Right lobe of liver (tissue), 4 donors: ENCODE measurements around the gene TJP1.

ENCODE experiments used
- POLR2A ChIP-seq: fragments of 450-650 bp; IDR thresholded peaks from one replicate; pipeline ENCODE4 v1.6.1; 2017; ENCODE audit warnings: antibody characterized with exemption, mild to moderate bottlenecking
- TF ChIP-seq, protein P1 (sequence below), 4 donors: fragments of 200-600 bp in 3 of 4; fragments of 450-650 bp in 1 of 4; IDR thresholded peaks; one replicate each; pipeline versions ENCODE4 v1.5.1 to v1.8.0; 2016 to 2022; ENCODE audit warnings: antibody characterized with exemption in 4 of 4, mild to moderate bottlenecking in 2 of 4
- donor health status: DM: no; HTN: no; CAD: no.
- donor health status: DM: no; HTN: no; CAD: no.
- donor health status: DM: no; HTN: yes; CAD: no.

GRCh38 chr15:29681946-29682345, 140.3 kb downstream of the TJP1 start:
- TF ChIP-seq, protein P1, sequence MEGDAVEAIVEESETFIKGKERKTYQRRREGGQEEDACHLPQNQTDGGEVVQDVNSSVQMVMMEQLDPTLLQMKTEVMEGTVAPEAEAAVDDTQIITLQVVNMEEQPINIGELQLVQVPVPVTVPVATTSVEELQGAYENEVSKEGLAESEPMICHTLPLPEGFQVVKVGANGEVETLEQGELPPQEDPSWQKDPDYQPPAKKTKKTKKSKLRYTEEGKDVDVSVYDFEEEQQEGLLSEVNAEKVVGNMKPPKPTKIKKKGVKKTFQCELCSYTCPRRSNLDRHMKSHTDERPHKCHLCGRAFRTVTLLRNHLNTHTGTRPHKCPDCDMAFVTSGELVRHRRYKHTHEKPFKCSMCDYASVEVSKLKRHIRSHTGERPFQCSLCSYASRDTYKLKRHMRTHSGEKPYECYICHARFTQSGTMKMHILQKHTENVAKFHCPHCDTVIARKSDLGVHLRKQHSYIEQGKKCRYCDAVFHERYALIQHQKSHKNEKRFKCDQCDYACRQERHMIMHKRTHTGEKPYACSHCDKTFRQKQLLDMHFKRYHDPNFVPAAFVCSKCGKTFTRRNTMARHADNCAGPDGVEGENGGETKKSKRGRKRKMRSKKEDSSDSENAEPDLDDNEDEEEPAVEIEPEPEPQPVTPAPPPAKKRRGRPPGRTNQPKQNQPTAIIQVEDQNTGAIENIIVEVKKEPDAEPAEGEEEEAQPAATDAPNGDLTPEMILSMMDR (IDR thresholded peaks at IDR 0.05): no peak
- no peak for TF ChIP-seq POLR2A
